NT2/D1 (cell line): ENCODE results near the gene FOXP1.

ENCODE experiments used
- YY1 ChIP-seq: IDR thresholded peaks from 2 replicates; pipeline ENCODE4 v1.6.1; 2011; ENCODE audit not compliant: insufficient read length, insufficient read depth
- ZNF274 ChIP-seq: IDR thresholded peaks from 2 replicates; pipeline ENCODE4 v1.6.1; 2011; ENCODE audit warnings: mild to moderate bottlenecking, low read depth, low read length

DNA sequence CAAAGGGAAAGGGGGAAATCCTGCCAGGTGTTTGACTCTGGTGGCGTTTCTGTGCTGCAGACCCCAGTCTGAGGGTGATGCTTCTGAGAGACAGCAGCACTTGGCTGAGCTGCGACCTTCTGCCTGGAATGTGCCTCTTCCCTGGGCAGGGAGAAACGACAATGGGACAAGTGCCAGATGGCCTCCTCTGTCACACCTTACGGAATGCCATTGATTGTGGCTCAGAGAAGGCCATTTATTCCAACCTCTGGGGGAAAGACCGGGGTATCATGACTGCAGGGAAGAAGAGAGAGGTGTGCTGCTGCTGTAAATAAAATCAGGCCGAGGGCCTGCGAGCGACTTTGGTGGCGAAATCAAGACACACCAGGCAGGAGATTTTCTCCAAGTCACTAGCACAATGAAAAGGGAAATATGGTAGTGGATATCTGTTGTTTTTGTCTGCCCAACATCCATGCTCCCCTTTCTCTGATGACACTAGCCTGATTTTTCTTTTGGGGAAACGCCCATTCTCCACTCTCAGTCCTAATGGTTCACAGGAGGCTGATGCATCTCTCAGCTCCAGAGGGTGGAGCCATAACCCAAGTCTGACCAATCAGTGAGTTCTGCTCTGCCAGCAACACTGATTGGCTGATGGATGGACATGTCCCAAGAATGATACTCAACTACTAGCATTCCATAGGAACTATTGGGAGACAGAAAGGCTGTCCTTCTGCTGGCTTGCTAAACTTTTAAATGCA, 336.1 kb downstream of the FOXP1 start:
- no peak for TF ChIP-seq ZNF274
- no peak for TF ChIP-seq YY1
